CD8-positive, alpha-beta memory T cell (primary cell): Measurements from ENCODE around the gene KRTAP5-8. TPM values are rescaled to one million over a fixed set of nuclear protein-coding genes. Genes with fewer than 3 reads are reported as not detected.

Experiments
- CTCF ChIA-PET: fragments of 350-600 bp; sonication (Branson Sonifier 250); formaldehyde crosslinking; loops from one replicate; lab custom pipeline; 2021; ENCODE audit warnings: antibody characterized with exemption; lab: Charles Lee
- POLR2A ChIA-PET: fragments of 350-600 bp; sonication (Branson Sonifier 250); formaldehyde crosslinking; loops from one replicate; lab custom pipeline; 2021; ENCODE audit warnings: antibody characterized with exemption; lab: Charles Lee
- DNase-seq, 5 donors: peaks; one replicate each; pipeline versions ENCODE4 v3.0.0 to v3.0.0-alpha.2; 2020 to 2022; ENCODE audit warnings: mixed read lengths in 1 of 5
- H3K27ac ChIP-seq: one replicate; pipeline ENCODE4 v1.7.0; 2013; ENCODE audit warnings: low read depth, mild to moderate bottlenecking, low read length, moderate library complexity
- H3K27me3 ChIP-seq: 2 replicates; pipeline ENCODE4 v1.7.0; 2013; ENCODE audit warnings: low read length, mild to moderate bottlenecking; ENCODE audit not compliant: insufficient read depth, poor library complexity, severe bottlenecking
- H3K36me3 ChIP-seq: 2 replicates; pipeline ENCODE4 v1.7.0; 2013; ENCODE audit warnings: mild to moderate bottlenecking, low read length, moderate library complexity; ENCODE audit not compliant: insufficient read depth
- H3K4me1 ChIP-seq: 2 replicates; pipeline ENCODE4 v1.7.0; 2013; ENCODE audit warnings: mild to moderate bottlenecking, low read length, moderate library complexity; ENCODE audit not compliant: insufficient read depth
- H3K4me3 ChIP-seq: 2 replicates; pipeline ENCODE4 v1.7.0; 2013; ENCODE audit warnings: mild to moderate bottlenecking, low read length
- H3K9me3 ChIP-seq: 2 replicates; pipeline ENCODE4 v1.7.0; 2013; ENCODE audit warnings: mild to moderate bottlenecking, low read length
- H3K27ac Mint-ChIP-seq, 8 donors: one replicate each; pipeline ENCODE4 v1.8.0; 2020 to 2021; ENCODE audit warnings: mixed read lengths in 8 of 8, mild to moderate bottlenecking in 6 of 8, inconsistent platforms in 3 of 8, moderate library complexity in 3 of 8
- H3K27me3 Mint-ChIP-seq, 2 donors: one replicate each; pipeline ENCODE4 v1.8.0; 2020 to 2021; ENCODE audit warnings: mixed read lengths in 2 of 2, mild to moderate bottlenecking in 1 of 2, moderate library complexity in 1 of 2
- H3K36me3 Mint-ChIP-seq, 3 donors: one replicate each; pipeline ENCODE4 v1.8.0; 2020 to 2021; ENCODE audit warnings: mixed read lengths in 3 of 3, inconsistent platforms in 1 of 3, mild to moderate bottlenecking in 1 of 3
- H3K4me1 Mint-ChIP-seq, 3 donors: one replicate each; pipeline ENCODE4 v1.8.0; 2020 to 2021; ENCODE audit warnings: mixed read lengths in 3 of 3, inconsistent platforms in 1 of 3, mild to moderate bottlenecking in 1 of 3
- H3K4me3 Mint-ChIP-seq, 7 donors: one replicate each; pipeline ENCODE4 v1.8.0; 2020 to 2021; ENCODE audit warnings: mixed read lengths in 7 of 7, mild to moderate bottlenecking in 6 of 7, moderate library complexity in 4 of 7, inconsistent platforms in 2 of 7
- H3K9me3 Mint-ChIP-seq, 5 donors: one replicate each; pipeline ENCODE4 v1.8.0; 2020 to 2022; ENCODE audit warnings: mixed read lengths in 5 of 5, mild to moderate bottlenecking in 3 of 5, moderate library complexity in 2 of 5, inconsistent platforms in 1 of 5
- polyA plus RNA-seq: library from polyadenylated mRNA; unstranded; fragments of 300-500 nt; fragmentation: Illumina TruSeq; gene quantifications from one replicate; pipeline ENCODE4 v1.2.3, GENCODE V29; 2021
- total RNA-seq, 2 experiments: library from RNA; stranded (reverse); gene quantifications; one replicate each; pipeline ENCODE4 v1.2.3, GENCODE V29; 2021

The KRTAP5-8 gene
- total and polyA plus RNA-seq, 3 experiments from 2014 or later, result not detected

GRCh38 chr11:71543866-71544265 lies 6.0 kb downstream of the KRTAP5-8 start:
- Mint-ChIP-seq H3K36me3 (peaks cover 0 to 11% (median 0%) of the 10 kb centered on the region in 3 donors), H3K9me3 (peaks cover 0 to 10% (median 5%) of the 10 kb centered on the region in 5 donors), H3K4me3 (no peak overlapping the region), H3K27ac (no peak overlapping the region), H3K27me3 (peaks cover 25 to 60% of the 10 kb centered on the region in 2 donors), H3K4me1 (peaks cover 0 to 8% (median 7%) of the 10 kb centered on the region in 3 donors)
- H3K4me1 ChIP-seq, result no peaks in the 10 kb centered on the region
- H3K27ac ChIP-seq, result no peak overlapping the region
- no peaks in the 10 kb centered on the region for H3K36me3 ChIP-seq
- H3K9me3 ChIP-seq, result no peaks in the 10 kb centered on the region
- H3K27me3 ChIP-seq, result peaks cover 3% of the 10 kb centered on the region
- ChIA-PET CTCF (no interaction called here), POLR2A (no interaction called here)
- no peak for DNase-seq
- no peak overlapping the region for H3K4me3 ChIP-seq

- H3K9me3 ChIP-seq, result no peaks in the 10 kb centered on the region
- peaks cover 3% of the 10 kb centered on the region for H3K27me3 ChIP-seq
- peaks cover 0 to 8% (median 7%) of the 10 kb centered on the region in 3 donors for H3K4me1 Mint-ChIP-seq
- peaks cover 30 to 60% of the 10 kb centered on the region in 2 donors for H3K27me3 Mint-ChIP-seq
- no peak overlapping the region for H3K4me3 Mint-ChIP-seq
- peaks cover 0 to 10% (median 5%) of the 10 kb centered on the region in 5 donors for H3K9me3 Mint-ChIP-seq
- no peak overlapping the region for H3K27ac ChIP-seq
- POLR2A ChIA-PET, result no interaction called here
- no peak for DNase-seq
- H3K36me3 Mint-ChIP-seq, result peaks cover 0 to 11% (median 0%) of the 10 kb centered on the region in 3 donors
- H3K4me1 ChIP-seq, result no peaks in the 10 kb centered on the region
- peak overlapping the region in 1 of 8 donors; percentile 31 for H3K27ac Mint-ChIP-seq
- no peak overlapping the region for H3K4me3 ChIP-seq
- CTCF ChIA-PET, result no interaction called here
- no peaks in the 10 kb centered on the region for H3K36me3 ChIP-seq
These were observed 6.8 kb downstream of the KRTAP5-8 start for GRCh38 chr11:71544525-71545214.

- peaks cover 0 to 11% (median 0%) of the 10 kb centered on the region in 3 donors for H3K36me3 Mint-ChIP-seq
- peaks cover 0 to 8% (median 7%) of the 10 kb centered on the region in 3 donors for H3K4me1 Mint-ChIP-seq
- H3K27me3 ChIP-seq, result peaks cover 3% of the 10 kb centered on the region
- H3K4me3 Mint-ChIP-seq, result no peak overlapping the region
- no peak overlapping the region for H3K4me3 ChIP-seq
- no peaks in the 10 kb centered on the region for H3K4me1 ChIP-seq
- no peaks in the 10 kb centered on the region for H3K36me3 ChIP-seq
- no peak overlapping the region for H3K27ac ChIP-seq
- no peak for DNase-seq
- peaks cover 0 to 9% (median 5%) of the 10 kb centered on the region in 5 donors for H3K9me3 Mint-ChIP-seq
- ChIA-PET POLR2A (no interaction called here), CTCF (no interaction called here)
- peaks cover 30 to 62% of the 10 kb centered on the region in 2 donors for H3K27me3 Mint-ChIP-seq
- H3K27ac Mint-ChIP-seq, result no peak overlapping the region
- no peaks in the 10 kb centered on the region for H3K9me3 ChIP-seq
These were observed 7.7 kb downstream of the KRTAP5-8 start for GRCh38 chr11:71545405-71545966.

GRCh38 chr11:71548120-71548519 lies 10.3 kb downstream of the KRTAP5-8 start, which contains the start of gene KRTAP5-9:
TSS of gene KRTAP5-9 (plus strand) at chr11:71548420. CDS start at chr11:71548658, 238 bp downstream.
- Mint-ChIP-seq H3K9me3 (peaks cover 0 to 2% (median 0%) of the 10 kb centered on the region in 5 donors), H3K4me3 (no peak within 1 kb of the TSS), H3K27ac (peak within 1 kb of the TSS in 1 of 8 donors; percentile 55), H3K4me1 (peaks cover 0 to 8% (median 7%) of the 10 kb centered on the region in 3 donors), H3K36me3 (no peaks in the 10 kb centered on the region), H3K27me3 (peaks cover 22 to 43% of the 10 kb centered on the region in 2 donors)
- Histone ChIP-seq H3K4me3 (no peak within 1 kb of the TSS), H3K27me3 (peaks cover 3% of the 10 kb centered on the region), H3K4me1 (no peaks in the 10 kb centered on the region), H3K36me3 (no peaks in the 10 kb centered on the region), H3K9me3 (no peaks in the 10 kb centered on the region), H3K27ac (no peak within 1 kb of the TSS)
- no peak for DNase-seq
- ChIA-PET POLR2A (no interaction called here), CTCF (no interaction called here)

DNA sequence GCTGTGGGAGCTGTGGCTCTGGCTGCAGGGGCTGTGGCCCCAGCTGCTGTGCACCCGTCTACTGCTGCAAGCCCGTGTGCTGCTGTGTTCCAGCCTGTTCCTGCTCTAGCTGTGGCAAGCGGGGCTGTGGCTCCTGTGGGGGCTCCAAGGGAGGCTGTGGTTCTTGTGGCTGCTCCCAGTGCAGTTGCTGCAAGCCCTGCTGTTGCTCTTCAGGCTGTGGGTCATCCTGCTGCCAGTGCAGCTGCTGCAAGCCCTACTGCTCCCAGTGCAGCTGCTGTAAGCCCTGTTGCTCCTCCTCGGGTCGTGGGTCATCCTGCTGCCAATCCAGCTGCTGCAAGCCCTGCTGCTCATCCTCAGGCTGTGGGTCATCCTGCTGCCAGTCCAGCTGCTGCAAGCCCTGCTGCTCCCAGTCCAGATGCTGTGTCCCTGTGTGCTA lies 10.9 kb downstream of the KRTAP5-8 start:
- Mint-ChIP-seq H3K27me3 (peaks cover 22 to 41% of the 10 kb centered on the region in 2 donors), H3K27ac (no peak overlapping the region), H3K9me3 (peaks cover 0 to 2% (median 0%) of the 10 kb centered on the region in 5 donors), H3K36me3 (no peaks in the 10 kb centered on the region), H3K4me1 (peaks cover 0 to 4% (median 2%) of the 10 kb centered on the region in 3 donors), H3K4me3 (no peak overlapping the region)
- no peak overlapping the region for H3K4me3 ChIP-seq
- H3K27me3 ChIP-seq, result peaks cover 3% of the 10 kb centered on the region
- ChIA-PET POLR2A (no interaction called here), CTCF (no interaction called here)
- DNase-seq, result no peak
- H3K9me3 ChIP-seq, result no peaks in the 10 kb centered on the region
- no peaks in the 10 kb centered on the region for H3K4me1 ChIP-seq
- H3K36me3 ChIP-seq, result no peaks in the 10 kb centered on the region
- no peak overlapping the region for H3K27ac ChIP-seq

DNA sequence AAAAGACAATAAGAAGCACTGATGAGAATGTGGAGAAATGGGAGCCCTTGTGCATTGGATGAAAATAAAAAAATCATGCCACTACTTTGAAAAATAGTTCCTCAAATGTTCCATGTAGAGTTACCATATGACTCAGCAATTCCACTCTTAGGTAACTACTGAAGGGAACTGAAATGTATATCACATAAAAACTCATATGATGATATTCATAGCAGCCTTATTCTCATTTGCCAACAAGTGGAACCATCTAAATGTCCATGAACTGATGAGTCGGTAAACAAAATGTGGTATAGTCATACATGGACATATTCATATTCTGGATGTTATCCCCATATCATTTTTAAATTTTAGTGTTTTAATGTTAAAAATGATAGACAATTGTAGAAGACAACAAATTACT lies 13.9 kb downstream of the KRTAP5-8 start:
- CTCF ChIA-PET, result no interaction called here
- Mint-ChIP-seq H3K36me3 (no peaks in the 10 kb centered on the region), H3K27ac (no peak overlapping the region), H3K9me3 (no peaks in the 10 kb centered on the region), H3K4me3 (no peak overlapping the region), H3K27me3 (peaks cover 12 to 32% of the 10 kb centered on the region in 2 donors), H3K4me1 (no peaks in the 10 kb centered on the region)
- POLR2A ChIA-PET, result no interaction called here
- H3K36me3 ChIP-seq, result no peaks in the 10 kb centered on the region
- H3K27me3 ChIP-seq, result peaks cover 3% of the 10 kb centered on the region
- no peak overlapping the region for H3K4me3 ChIP-seq
- no peak overlapping the region for H3K27ac ChIP-seq
- no peaks in the 10 kb centered on the region for H3K9me3 ChIP-seq
- no peaks in the 10 kb centered on the region for H3K4me1 ChIP-seq
- no peak for DNase-seq

GRCh38 chr11:71554996-71555395 lies 17.2 kb downstream of the KRTAP5-8 start:
- Mint-ChIP-seq H3K9me3 (no peaks in the 10 kb centered on the region), H3K4me3 (no peak overlapping the region), H3K27me3 (peaks cover 7 to 32% of the 10 kb centered on the region in 2 donors), H3K27ac (no peak overlapping the region), H3K4me1 (no peaks in the 10 kb centered on the region), H3K36me3 (no peaks in the 10 kb centered on the region)
- Histone ChIP-seq H3K4me1 (no peaks in the 10 kb centered on the region), H3K9me3 (no peaks in the 10 kb centered on the region), H3K27me3 (no peaks in the 10 kb centered on the region), H3K4me3 (no peak overlapping the region), H3K27ac (no peak overlapping the region), H3K36me3 (no peaks in the 10 kb centered on the region)
- DNase-seq, result no peak
- POLR2A ChIA-PET, result no interaction called here
- CTCF ChIA-PET, result no interaction called here

DNA sequence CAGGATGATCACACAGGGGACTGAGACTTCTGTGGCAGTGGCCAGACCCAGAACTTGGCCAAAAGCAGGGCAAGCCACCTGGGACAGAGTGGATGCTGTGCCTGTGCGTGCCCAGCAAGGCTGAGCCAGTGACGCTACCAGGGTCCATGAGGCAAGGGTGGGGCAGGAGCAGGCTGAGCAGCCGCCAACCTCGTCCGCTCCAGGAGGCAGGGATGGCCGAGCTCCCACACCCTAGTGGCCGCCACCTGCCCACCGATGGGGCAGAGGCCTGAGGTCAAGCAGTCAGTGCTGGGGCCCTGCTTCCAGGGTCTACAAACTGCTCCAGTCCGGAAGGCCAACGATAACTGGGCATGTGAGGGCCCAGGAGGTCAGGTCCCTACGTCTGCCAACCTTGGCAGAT lies 17.7 kb downstream of the KRTAP5-8 start:
- CTCF ChIA-PET, result no interaction called here
- Mint-ChIP-seq H3K9me3 (no peaks in the 10 kb centered on the region), H3K27me3 (peaks cover 7 to 37% of the 10 kb centered on the region in 2 donors), H3K36me3 (no peaks in the 10 kb centered on the region), H3K27ac (no peak overlapping the region), H3K4me1 (no peaks in the 10 kb centered on the region), H3K4me3 (no peak overlapping the region)
- Histone ChIP-seq H3K27ac (no peak overlapping the region), H3K9me3 (no peaks in the 10 kb centered on the region), H3K36me3 (no peaks in the 10 kb centered on the region), H3K4me3 (no peak overlapping the region), H3K27me3 (no peaks in the 10 kb centered on the region), H3K4me1 (no peaks in the 10 kb centered on the region)
- POLR2A ChIA-PET, result no interaction called here
- DNase-seq, result no peak
